Transverse colon (tissue), 4 donors: Measurements from ENCODE around the gene MCRIP2. TPM values are rescaled to one million over a fixed set of nuclear protein-coding genes. Genes with fewer than 3 reads are reported as not detected.
A peak's percentile ranks its signal among the peaks of the same experiment; 100 is the strongest.

Source experiments
- DNase-seq: peaks from one replicate; pipeline ENCODE4 v3.0.0-alpha.2; 2019
- H3K27ac ChIP-seq, 4 donors: fragments of 200-600 bp; sonication (generic); 2 replicates each; pipeline ENCODE4 v1.5.1; 2016 to 2018; ENCODE audit warnings: inconsistent platforms in 4 of 4
- H3K27me3 ChIP-seq: fragments of 200-600 bp; sonication (generic); 2 replicates; pipeline ENCODE4 v1.5.1; 2017; ENCODE audit warnings: inconsistent platforms
- H3K36me3 ChIP-seq, 4 donors: fragments of 200-600 bp; sonication (generic); 2 replicates each; pipeline ENCODE4 v1.5.1; 2017 to 2019; ENCODE audit warnings: inconsistent platforms in 4 of 4
- H3K4me1 ChIP-seq, 4 donors: fragments of 200-600 bp; sonication (generic); 2 replicates each; pipeline ENCODE4 v1.5.1; 2017 to 2020; ENCODE audit warnings: inconsistent platforms in 4 of 4
- H3K4me3 ChIP-seq, 4 donors: fragments of 200-600 bp; sonication (generic); 1 replicate in 1 of 4; 2 replicates in 3 of 4; pipeline versions ENCODE4 v1.5.1 to v1.6.1; 2017 to 2019; ENCODE audit warnings: inconsistent platforms in 4 of 4
- H3K9me3 ChIP-seq, 2 donors: fragments of 200-600 bp; sonication (generic); 2 replicates each; pipeline ENCODE4 v1.5.1; 2017 to 2019; ENCODE audit warnings: inconsistent platforms in 2 of 2
- CTCF ChIP-seq, 5 experiments: fragments of 200-600 bp in 3 of 5; fragments of 450-650 bp in 2 of 5; sonication (generic) in 3 of 5; IDR thresholded peaks; 1 replicate in 2 of 5; 2 replicates in 3 of 5; pipeline ENCODE4 v1.5.1; 2016 to 2017; ENCODE audit warnings: antibody characterized with exemption in 5 of 5, inconsistent platforms in 3 of 5, mild to moderate bottlenecking in 2 of 5, moderate library complexity in 1 of 5
- EP300 ChIP-seq: sonication (generic); formaldehyde crosslinking; IDR thresholded peaks from one replicate; pipeline ENCODE4 v1.6.1; 2017; ENCODE audit warnings: antibody characterized with exemption, low read depth
- POLR2A ChIP-seq: fragments of 450-650 bp; IDR thresholded peaks from one replicate; pipeline ENCODE4 v1.6.1; 2016; ENCODE audit warnings: antibody characterized with exemption, mild to moderate bottlenecking, moderate library complexity
- POLR2AphosphoS5 ChIP-seq, 3 donors: sonication (generic); formaldehyde crosslinking; IDR thresholded peaks; one replicate each; pipeline ENCODE4 v1.6.1; 2016; ENCODE audit warnings: antibody characterized with exemption in 3 of 3
- WGBS, 2 donors: methylation state at CpG; one replicate each; pipeline ENCODE4 v1.1.5; 2018; ENCODE audit warnings: low coverage in 1 of 2; 5-methylcytosine and 5-hydroxymethylcytosine counted together
- in situ Hi-C, 4 donors: fragments of 200-750 bp; cut with MboI; loops; one replicate each; pipeline versions ENCODE4 v1.15.0 to v1.15.1; 2017; ENCODE audit warnings: low sequenced_read_pairs in 3 of 4, low pct_ligation_motif_present in 1 of 4, low pct_unique_long_range_greater_than_20kb in 1 of 4
- intact Hi-C: fragments of 100-400 bp; cut with DNase I; formaldehyde crosslinking; loops from one replicate; pipeline ENCODE4 v1.15.1; 2023; ENCODE audit warnings: low total_unique reads
- total RNA-seq, 4 donors: library from RNA; depleted of rRNA; stranded (reverse); fragments of >200 nt; gene quantifications; one replicate each; pipeline ENCODE4 v1.1.0, GENCODE V29; 2016

The MCRIP2 gene
- total RNA-seq, 4 donors from 2014 or later: 158 to 267 (median 211) TPM

- intact Hi-C loops (no loop called here), in situ Hi-C loops (no loop called here)
- Histone ChIP-seq H3K9me3 (no peaks in the 10 kb centered on the region), H3K27me3 (no peaks in the 10 kb centered on the region), H3K4me1 (peaks cover 9 to 20% (median 15%) of the 10 kb centered on the region in 4 donors), H3K36me3 (peaks cover 0 to 26% (median 5%) of the 10 kb centered on the region in 4 donors), H3K27ac (peak within 1 kb of the TSS; percentile 89 to 94 (median 90)), H3K4me3 (peak within 1 kb of the TSS; percentile 80 to 99 (median 88))
- 1% methylated on average over 16 of the region's 78 CpGs; no CpG with 5 or more reads in 1 of the 2 donors for WGBS, 2 donors
- DNase-seq: peak; percentile 96
- TF ChIP-seq CTCF (IDR thresholded peaks at IDR 0.05): peak; percentile 57 to 94 (median 71)
- no peak for TF ChIP-seq EP300
- TF ChIP-seq POLR2AphosphoS5 (IDR thresholded peaks at IDR 0.05): peak; percentile 71 to 89 (median 82)
- TF ChIP-seq POLR2A: peak; percentile 81
Measured at GRCh38 chr16:667780-668518, 26.3 kb downstream of the MCRIP2 start, which contains the start of gene RHOT2. Gene RHOT2 (plus strand): TSS chr16:668132. CDS start chr16:668200, 68 bp downstream.

GRCh38 chr16:668519-669171 is 27.0 kb downstream of the MCRIP2 start:
- intact Hi-C loops: no loop called here

GRCh38 chr16:669666-670065 is 28.0 kb downstream of the MCRIP2 start:
- in situ Hi-C loops (no loop called here), intact Hi-C loops (no loop called here)
- TF ChIP-seq POLR2A (no peak), CTCF (IDR thresholded peaks at IDR 0.05) (no peak), EP300 (no peak), POLR2AphosphoS5 (IDR thresholded peaks at IDR 0.05) (no peak)
- WGBS, 2 donors: 94% methylated on average over 11 of the region's 13 CpGs; no CpG with 5 or more reads in 1 of the 2 donors
- Histone ChIP-seq H3K27me3 (no peaks in the 10 kb centered on the region), H3K27ac (peak overlapping the region in 1 of 4 donors; percentile 89), H3K4me1 (peaks cover 9 to 25% (median 16%) of the 10 kb centered on the region in 4 donors), H3K36me3 (peaks cover 0 to 26% (median 5%) of the 10 kb centered on the region in 4 donors), H3K4me3 (no peak overlapping the region), H3K9me3 (no peaks in the 10 kb centered on the region)
- no peak for DNase-seq

More at GRCh38 chr16:668519-669171, 27.0 kb downstream of the MCRIP2 start:
- no peak for DNase-seq
- Histone ChIP-seq H3K4me1 (peaks cover 9 to 20% (median 15%) of the 10 kb centered on the region in 4 donors), H3K4me3 (peak overlapping the region; percentile 80 to 99 (median 88)), H3K9me3 (no peaks in the 10 kb centered on the region), H3K36me3 (peaks cover 0 to 26% (median 5%) of the 10 kb centered on the region in 4 donors), H3K27ac (peak overlapping the region; percentile 89 to 94 (median 90)), H3K27me3 (no peaks in the 10 kb centered on the region)
- in situ Hi-C loops: no loop called here
- 11% methylated on average over 24 of the region's 50 CpGs; no CpG with 5 or more reads in 1 of the 2 donors for WGBS, 2 donors
- TF ChIP-seq EP300 (no peak), CTCF (IDR thresholded peaks at IDR 0.05) (no peak), POLR2A (no peak), POLR2AphosphoS5 (IDR thresholded peaks at IDR 0.05) (no peak)
